Upper lobe of right lung (tissue), 1 donor: Measurements from ENCODE around the gene TGM4. TPM values are rescaled to one million over a fixed set of nuclear protein-coding genes. Genes with fewer than 3 reads are reported as not detected.
"Not testable (repeated sequence)": the region's sequence is repeated elsewhere in the genome, so short reads cannot be mapped to it uniquely, and the experiment has no call there.

Experiments
- ATAC-seq: fragments of 200-7000 bp; cut with Tn5 transposase; one replicate; pipeline ENCODE4 v1.9.1; 2020; ENCODE audit warnings: mild to moderate bottlenecking, moderate library complexity
- DNase-seq: peaks from one replicate; pipeline ENCODE4 v3.0.0-alpha.2; 2020
- H3K27ac ChIP-seq: fragments of 200-600 bp; one replicate; pipeline ENCODE4 v1.8.0; 2022
- H3K27me3 ChIP-seq: fragments of 200-600 bp; one replicate; pipeline ENCODE4 v1.8.0; 2022; ENCODE audit warnings: mild to moderate bottlenecking
- H3K36me3 ChIP-seq: fragments of 200-600 bp; one replicate; pipeline ENCODE4 v1.8.0; 2022
- H3K4me1 ChIP-seq: fragments of 200-600 bp; one replicate; pipeline ENCODE4 v1.8.0; 2022
- H3K4me3 ChIP-seq: fragments of 200-600 bp; one replicate; pipeline ENCODE4 v1.8.0; 2022; ENCODE audit warnings: mild to moderate bottlenecking
- H3K9me3 ChIP-seq: fragments of 200-600 bp; one replicate; pipeline ENCODE4 v1.8.0; 2022
- intact Hi-C: fragments of 100-400 bp; cut with DNase I; formaldehyde crosslinking; loops from one replicate; pipeline ENCODE4 v1.11.0; 2022
- total RNA-seq: library from RNA; stranded (reverse); fragmentation: NEBNext Ultra II Directional; extraction: Animal tissue kit (Norgen Biotek cat#: 25700); gene quantifications from one replicate; pipeline ENCODE4 v1.2.1, GENCODE V29; 2021
- TF ChIP-seq, protein P1 (sequence below): fragments of 200-600 bp; IDR thresholded peaks from one replicate; pipeline ENCODE4 v1.8.0; 2022; ENCODE audit warnings: antibody characterized with exemption
- donor health status: DM: no; HTN: yes; CAD: no; lungs with severe emphysema.

The TGM4 gene
- total RNA-seq, 1 donor from 2014 or later = not detected

DNA sequence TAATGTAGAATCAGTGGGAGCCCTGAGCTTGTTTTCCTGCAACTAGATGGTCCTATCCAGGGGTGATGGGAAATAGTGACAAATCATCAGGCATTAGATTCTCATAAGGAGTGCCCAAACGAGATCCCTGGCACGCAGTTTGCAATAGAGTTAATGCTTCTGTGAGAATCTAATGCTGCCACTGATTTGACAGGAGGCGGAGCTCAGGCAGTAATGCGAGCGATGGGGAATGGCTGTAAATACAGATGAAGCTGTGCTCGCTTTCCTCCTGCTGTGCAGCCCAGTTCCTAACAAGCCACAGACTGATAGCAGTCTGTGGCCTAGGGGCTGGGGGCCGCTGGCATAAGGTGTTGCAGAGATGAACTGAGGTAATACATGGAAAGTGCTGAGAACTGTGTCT, 41.0 kb upstream of the TGM4 start:
- intact Hi-C loops = no loop called here
- DNase-seq = no peak

DNA sequence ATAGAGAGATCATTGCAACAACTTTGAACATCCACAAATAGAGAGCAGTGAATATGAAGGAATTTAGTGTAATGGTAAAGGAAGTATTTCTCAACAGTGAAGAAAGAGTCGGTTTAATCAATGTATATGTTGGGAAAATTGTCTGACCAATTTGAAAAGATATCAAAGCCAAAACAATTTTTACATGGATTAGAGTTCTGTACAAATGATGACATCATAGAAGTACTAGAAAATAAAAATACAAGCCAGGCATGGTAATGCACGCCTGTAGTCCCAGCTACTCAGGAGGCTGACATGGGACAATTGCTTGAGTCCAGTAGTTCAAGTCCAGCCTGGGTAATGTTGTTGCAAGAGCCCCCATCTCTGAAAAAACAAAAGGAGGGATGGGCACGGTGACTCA, 38.7 kb upstream of the TGM4 start:
- DNase-seq (no peak), ATAC-seq (no peak)
- Histone ChIP-seq H3K4me1 (no peaks in the 10 kb centered on the region), H3K4me3 (no peak overlapping the region), H3K27ac (no peak overlapping the region), H3K9me3 (peaks cover 10% of the 10 kb centered on the region), H3K27me3 (no peaks in the 10 kb centered on the region), H3K36me3 (no peaks in the 10 kb centered on the region)
- intact Hi-C loops = no loop called here
- TF ChIP-seq, protein P1, sequence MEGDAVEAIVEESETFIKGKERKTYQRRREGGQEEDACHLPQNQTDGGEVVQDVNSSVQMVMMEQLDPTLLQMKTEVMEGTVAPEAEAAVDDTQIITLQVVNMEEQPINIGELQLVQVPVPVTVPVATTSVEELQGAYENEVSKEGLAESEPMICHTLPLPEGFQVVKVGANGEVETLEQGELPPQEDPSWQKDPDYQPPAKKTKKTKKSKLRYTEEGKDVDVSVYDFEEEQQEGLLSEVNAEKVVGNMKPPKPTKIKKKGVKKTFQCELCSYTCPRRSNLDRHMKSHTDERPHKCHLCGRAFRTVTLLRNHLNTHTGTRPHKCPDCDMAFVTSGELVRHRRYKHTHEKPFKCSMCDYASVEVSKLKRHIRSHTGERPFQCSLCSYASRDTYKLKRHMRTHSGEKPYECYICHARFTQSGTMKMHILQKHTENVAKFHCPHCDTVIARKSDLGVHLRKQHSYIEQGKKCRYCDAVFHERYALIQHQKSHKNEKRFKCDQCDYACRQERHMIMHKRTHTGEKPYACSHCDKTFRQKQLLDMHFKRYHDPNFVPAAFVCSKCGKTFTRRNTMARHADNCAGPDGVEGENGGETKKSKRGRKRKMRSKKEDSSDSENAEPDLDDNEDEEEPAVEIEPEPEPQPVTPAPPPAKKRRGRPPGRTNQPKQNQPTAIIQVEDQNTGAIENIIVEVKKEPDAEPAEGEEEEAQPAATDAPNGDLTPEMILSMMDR = no peak

More for the DNA sequence above, 41.0 kb upstream of the TGM4 start:
- ATAC-seq = no peak
- Histone ChIP-seq H3K27ac (no peak overlapping the region), H3K4me1 (no peaks in the 10 kb centered on the region), H3K9me3 (peaks cover 10% of the 10 kb centered on the region), H3K27me3 (no peaks in the 10 kb centered on the region), H3K4me3 (no peak overlapping the region), H3K36me3 (no peaks in the 10 kb centered on the region)
- TF ChIP-seq, protein P1 = no peak

DNA sequence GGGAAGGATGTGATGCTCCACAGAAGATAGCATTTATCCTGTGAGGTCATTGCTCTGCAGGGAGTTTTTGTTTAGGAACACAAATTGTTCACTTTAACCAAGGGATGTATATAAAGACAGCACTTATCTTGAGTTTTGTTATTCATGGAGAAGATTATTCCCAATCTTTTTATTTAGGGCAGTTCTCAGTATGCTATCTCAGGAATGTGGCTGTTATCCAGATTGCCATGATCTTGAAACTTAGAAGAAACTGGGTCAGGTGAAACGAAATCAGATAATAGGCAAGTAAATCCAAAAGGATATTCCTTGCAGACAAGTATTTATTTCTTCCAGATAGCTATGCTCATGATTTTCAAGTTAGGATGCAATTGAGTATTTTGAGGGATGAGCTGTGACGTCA, 32.0 kb upstream of the TGM4 start:
- TF ChIP-seq, protein P1 = no peak
- peaks cover under 1% of the 10 kb centered on the region for H3K9me3 ChIP-seq
- no peak overlapping the region for H3K27ac ChIP-seq
- H3K4me3 ChIP-seq = no peak overlapping the region
- intact Hi-C loops = no loop called here
- ATAC-seq = no peak
- no peak for DNase-seq
- no peaks in the 10 kb centered on the region for H3K27me3 ChIP-seq
- H3K4me1 ChIP-seq = no peaks in the 10 kb centered on the region
- no peaks in the 10 kb centered on the region for H3K36me3 ChIP-seq

DNA sequence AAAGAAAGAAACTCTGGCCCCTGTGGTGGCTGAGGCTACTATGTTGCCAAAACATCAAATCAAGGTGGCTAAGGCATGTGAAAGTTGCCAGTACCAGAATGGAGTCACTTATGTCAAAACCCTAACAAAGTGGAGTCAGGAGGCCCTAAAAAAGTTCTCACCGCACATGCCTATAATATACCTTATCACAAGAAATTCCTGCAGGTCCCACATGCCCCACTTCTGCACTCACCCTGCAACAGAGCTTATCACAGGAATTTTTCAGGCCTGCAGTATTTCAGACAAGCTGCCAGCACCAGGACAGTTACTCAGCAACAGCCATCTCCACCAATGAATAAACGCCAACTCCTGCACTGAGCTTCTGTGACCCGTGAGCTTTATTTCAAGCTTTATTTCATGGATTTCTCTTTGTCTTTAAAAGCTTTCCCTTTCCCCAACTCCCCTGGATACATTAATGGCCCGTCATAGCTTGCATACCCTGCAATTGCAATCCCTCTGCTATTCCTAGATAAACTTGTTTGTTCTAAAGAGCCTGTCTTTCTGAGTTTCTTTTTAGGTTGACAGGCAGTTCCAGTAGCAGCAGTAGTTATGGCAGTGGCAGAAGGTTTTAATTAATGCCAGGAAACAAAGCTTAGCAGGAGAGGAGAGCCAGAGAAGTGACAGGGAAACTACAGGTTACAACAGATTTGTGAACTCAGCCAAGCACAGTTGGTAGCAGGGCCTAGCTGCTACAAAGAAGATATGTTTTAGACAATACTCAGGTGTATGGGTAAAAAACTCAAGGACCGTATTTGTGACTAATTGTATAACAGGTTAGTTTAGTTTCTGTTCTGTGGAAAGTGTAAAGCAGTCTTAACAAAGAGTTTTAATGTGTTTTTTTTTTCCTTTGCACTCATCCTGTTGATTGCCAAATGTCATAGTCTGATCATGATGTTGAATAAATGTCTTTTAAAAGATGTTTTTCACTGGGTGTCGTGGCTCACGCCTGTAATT, 28.6 kb upstream of the TGM4 start:
- Histone ChIP-seq H3K4me3 (no peak overlapping the region), H3K9me3 (no peaks in the 10 kb centered on the region), H3K27me3 (no peaks in the 10 kb centered on the region), H3K4me1 (no peaks in the 10 kb centered on the region), H3K36me3 (no peaks in the 10 kb centered on the region), H3K27ac (peak overlapping the region; percentile 49)
- DNase-seq (no peak), ATAC-seq (peak; percentile 90)
- intact Hi-C loops = no loop called here
- TF ChIP-seq, protein P1 = no peak

DNA sequence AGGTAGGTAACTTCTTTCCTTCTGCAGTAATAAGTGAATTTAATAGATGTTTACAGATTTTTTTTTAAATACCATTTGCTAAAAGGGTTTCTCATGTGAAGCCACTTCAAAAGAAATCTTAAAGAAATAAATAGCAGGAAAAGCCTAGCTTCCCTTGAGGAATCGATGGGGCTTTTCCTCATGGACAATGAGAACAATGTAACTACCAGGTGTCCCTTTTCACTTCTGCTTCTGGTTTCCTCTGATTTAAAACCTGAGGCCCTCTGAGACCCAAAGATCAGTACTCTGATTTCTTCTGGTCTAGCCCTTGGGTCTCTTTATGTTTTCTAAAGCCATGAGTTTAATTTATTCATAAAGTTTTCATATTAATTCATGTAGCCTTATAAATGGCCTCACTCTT, 25.8 kb upstream of the TGM4 start:
- ATAC-seq (no peak), DNase-seq (no peak)
- Histone ChIP-seq H3K27me3 (no peaks in the 10 kb centered on the region), H3K9me3 (no peaks in the 10 kb centered on the region), H3K4me3 (no peak overlapping the region), H3K27ac (no peak overlapping the region), H3K4me1 (no peaks in the 10 kb centered on the region), H3K36me3 (no peaks in the 10 kb centered on the region)
- TF ChIP-seq, protein P1 = no peak
- intact Hi-C loops = no loop called here

DNA sequence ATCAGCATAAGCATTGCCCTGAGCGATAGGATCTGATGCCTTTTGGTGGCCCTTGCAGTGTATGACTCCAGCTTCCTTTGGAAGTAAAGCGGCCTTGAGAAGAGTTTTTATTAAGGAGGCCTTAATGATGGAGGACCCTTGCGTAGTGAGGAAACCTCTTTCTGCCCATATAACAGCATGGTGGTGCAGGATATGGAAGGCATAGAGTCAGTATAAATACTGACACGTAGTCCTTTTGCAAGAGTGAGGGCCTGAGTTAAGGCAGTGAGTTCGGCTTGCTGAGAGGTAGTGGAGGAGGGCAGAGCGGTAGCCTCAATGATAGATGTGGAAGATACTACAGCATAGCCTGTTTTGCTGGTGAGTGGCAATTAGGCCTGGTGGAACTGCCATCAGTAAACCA, 17.7 kb upstream of the TGM4 start:
- H3K4me1 ChIP-seq, H3K27me3 ChIP-seq, ATAC-seq, H3K27ac ChIP-seq, H3K4me3 ChIP-seq, DNase-seq, H3K9me3 ChIP-seq, H3K36me3 ChIP-seq, intact Hi-C loops: not testable (repeated sequence)
